Measurements from ENCODE around the gene MACO1.

MACO1 gene

GRCh38 chr1:25481625-25482024 lies 50.9 kb downstream of the MACO1 start:
- POLR2A ChIA-PET, result no interaction called here
- no peak for DNase-seq (ENCODE audit: extremely low spot score)
- TF ChIP-seq, protein P1, sequence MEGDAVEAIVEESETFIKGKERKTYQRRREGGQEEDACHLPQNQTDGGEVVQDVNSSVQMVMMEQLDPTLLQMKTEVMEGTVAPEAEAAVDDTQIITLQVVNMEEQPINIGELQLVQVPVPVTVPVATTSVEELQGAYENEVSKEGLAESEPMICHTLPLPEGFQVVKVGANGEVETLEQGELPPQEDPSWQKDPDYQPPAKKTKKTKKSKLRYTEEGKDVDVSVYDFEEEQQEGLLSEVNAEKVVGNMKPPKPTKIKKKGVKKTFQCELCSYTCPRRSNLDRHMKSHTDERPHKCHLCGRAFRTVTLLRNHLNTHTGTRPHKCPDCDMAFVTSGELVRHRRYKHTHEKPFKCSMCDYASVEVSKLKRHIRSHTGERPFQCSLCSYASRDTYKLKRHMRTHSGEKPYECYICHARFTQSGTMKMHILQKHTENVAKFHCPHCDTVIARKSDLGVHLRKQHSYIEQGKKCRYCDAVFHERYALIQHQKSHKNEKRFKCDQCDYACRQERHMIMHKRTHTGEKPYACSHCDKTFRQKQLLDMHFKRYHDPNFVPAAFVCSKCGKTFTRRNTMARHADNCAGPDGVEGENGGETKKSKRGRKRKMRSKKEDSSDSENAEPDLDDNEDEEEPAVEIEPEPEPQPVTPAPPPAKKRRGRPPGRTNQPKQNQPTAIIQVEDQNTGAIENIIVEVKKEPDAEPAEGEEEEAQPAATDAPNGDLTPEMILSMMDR (IDR thresholded peaks at IDR 0.05; ENCODE audit: control extremely low read depth, extremely low read depth, low read depth, missing control alignments), result no peak
- CTCF ChIA-PET, result interaction anchor here (1.7 to 2.7 kb wide), 3 partner anchors 11 to 38 kb away, joined by 4 to 9 read pairs (median 5); no protein-coding TSS in a partner anchor

DNA sequence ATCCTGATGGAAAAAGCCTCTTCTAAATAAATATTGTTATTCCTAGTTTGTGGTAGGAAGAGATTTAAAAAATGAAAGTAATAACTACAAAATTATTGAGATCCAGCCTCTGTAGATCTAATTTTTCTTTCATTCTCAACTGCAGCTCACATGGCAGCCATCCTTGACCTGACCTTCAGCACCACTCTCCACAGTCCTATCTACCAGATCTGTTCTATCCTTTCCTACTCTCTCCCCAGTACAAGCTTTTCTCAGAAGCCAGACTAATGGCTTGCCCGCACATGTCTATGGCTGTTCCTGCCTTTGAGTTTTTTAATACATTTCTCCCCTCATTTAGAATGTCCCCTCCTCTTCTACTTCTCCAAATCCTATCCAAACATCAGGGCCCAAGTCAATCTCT lies 51.5 kb downstream of the MACO1 start:
- ChIA-PET POLR2A (no interaction called here), CTCF (interaction anchor here (1.7 to 2.7 kb wide), 3 partner anchors 10 to 37 kb away, joined by 4 to 9 read pairs (median 5); no protein-coding TSS in a partner anchor)
- TF ChIP-seq, protein P1 (IDR thresholded peaks at IDR 0.05; ENCODE audit: control extremely low read depth, extremely low read depth, low read depth, missing control alignments), result no peak
- DNase-seq (ENCODE audit: extremely low spot score), result no peak

DNA sequence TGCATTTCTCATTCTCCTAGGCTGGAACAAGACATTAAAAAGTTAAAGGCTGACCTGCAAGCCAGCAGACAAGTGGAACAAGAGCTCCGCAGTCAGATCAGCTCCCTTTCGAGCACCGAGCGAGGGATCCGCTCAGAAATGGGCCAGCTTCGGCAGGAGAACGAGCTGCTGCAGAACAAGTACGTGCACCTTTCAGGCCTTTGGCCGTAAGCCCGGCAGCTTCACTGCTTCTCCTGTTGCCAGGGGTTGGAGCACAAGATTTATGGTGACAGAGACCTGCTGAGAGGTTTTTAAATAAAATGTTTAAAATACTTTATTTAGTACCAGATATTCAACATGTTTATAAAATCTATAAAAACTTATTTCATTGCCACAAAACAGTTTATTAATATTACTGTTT lies 53.4 kb downstream of the MACO1 start:
- no peak for DNase-seq (ENCODE audit: extremely low spot score)
- ChIA-PET CTCF (interaction anchor here (0.8 to 2.7 kb wide), 2 partner anchors 35 to 37 kb away, joined by 3 to 9 read pairs; no protein-coding TSS in a partner anchor), POLR2A (no interaction called here)
- TF ChIP-seq, protein P1 (IDR thresholded peaks at IDR 0.05; ENCODE audit: control extremely low read depth, extremely low read depth, low read depth, missing control alignments), result no peak

DNA sequence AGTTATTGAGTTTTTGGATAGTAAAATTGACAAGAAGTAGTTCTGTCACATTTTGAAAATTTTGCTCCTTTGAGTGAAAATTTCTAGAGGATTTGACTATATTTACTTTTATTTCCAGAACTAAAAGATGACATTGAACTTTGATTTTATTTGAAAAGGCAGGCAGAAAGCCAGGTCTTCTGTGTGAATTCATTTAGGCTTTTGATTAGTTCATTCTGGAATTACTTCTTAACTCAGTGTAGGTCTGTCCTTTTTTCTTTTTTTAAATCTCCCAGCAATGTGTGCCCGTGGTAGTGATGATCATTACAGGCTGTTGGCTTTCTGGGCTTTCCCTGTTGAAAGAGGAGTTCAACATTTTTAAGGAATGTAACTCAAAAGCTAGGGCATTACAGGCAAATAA lies 53.8 kb downstream of the MACO1 start:
- DNase-seq (ENCODE audit: extremely low spot score), result no peak
- ChIA-PET CTCF (interaction anchor here (0.8 to 2.7 kb wide), 4 partner anchors 19 to 36 kb away, joined by 3 to 9 read pairs (median 4); no protein-coding TSS in a partner anchor), POLR2A (no interaction called here)
- TF ChIP-seq, protein P1 (IDR thresholded peaks at IDR 0.05; ENCODE audit: control extremely low read depth, extremely low read depth, low read depth, missing control alignments), result no peak

- POLR2A ChIA-PET, result interaction anchor here (0.6 kb wide), 1 partner anchor 380 kb away, joined by 9 read pairs; no protein-coding TSS in a partner anchor
- CTCF ChIA-PET, result interaction anchor here (1.2 to 3.7 kb wide), 7 partner anchors 10 to 66 kb away, joined by 3 to 29 read pairs (median 4); no protein-coding TSS in a partner anchor
- DNase-seq (ENCODE audit: extremely low spot score), result no peak
- TF ChIP-seq, protein P1 (IDR thresholded peaks at IDR 0.05; ENCODE audit: control extremely low read depth, extremely low read depth, low read depth, missing control alignments), result no peak
Measured at GRCh38 chr1:25485536-25486411, 55.1 kb downstream of the MACO1 start.

- TF ChIP-seq, protein P1 (IDR thresholded peaks at IDR 0.05; ENCODE audit: control extremely low read depth, extremely low read depth, low read depth, missing control alignments), result no peak
- POLR2A ChIA-PET, result no interaction called here
- CTCF ChIA-PET, result interaction anchor here (1.0 to 3.7 kb wide), 11 partner anchors 8 to 93 kb away, joined by 3 to 29 read pairs (median 7); no protein-coding TSS in a partner anchor
- no peak for DNase-seq (ENCODE audit: extremely low spot score)
Measured at GRCh38 chr1:25486602-25487001, 55.9 kb downstream of the MACO1 start.
